NCI-H774 (cell line): ENCODE results near the gene DCTN2.
"Not testable (repeated sequence)": the region's sequence is repeated elsewhere in the genome, so short reads cannot be mapped to it uniquely, and the experiment has no call there.

Experiments used
- DNase-seq: peaks from one replicate; lab custom pipeline; 2025; lab: John Stamatoyannopoulos, UW

Gene DCTN2

DNA sequence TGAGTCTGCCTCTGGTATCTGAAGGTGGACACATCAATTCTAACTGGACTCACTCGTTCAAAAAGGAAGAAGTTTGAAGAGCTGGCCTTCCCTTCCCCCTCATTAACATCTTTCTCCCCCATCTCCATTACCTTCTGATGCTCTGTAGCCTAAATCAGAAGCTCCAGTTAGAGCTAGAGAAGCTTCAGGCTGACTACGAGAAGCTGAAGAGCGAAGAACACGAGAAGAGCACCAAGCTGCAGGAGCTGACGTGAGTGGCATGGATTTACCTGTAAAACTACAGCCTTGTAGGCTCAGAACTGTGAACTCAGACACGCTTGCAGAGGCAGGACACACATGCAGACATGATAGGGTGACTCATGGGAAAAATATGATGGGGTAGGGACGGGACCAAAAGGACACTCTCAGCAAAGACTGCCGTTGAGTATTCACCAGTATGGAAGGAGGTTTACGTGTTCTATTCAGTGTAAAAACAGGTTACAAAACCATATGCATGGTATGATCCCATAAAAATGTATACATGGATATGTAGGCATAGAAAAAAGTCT, 29.7 kb upstream of the DCTN2 start:
- no peak for DNase-seq

- DNase-seq: no peak
These were observed 29.0 kb upstream of the DCTN2 start for GRCh38 chr12:57575771-57576612.

DNA sequence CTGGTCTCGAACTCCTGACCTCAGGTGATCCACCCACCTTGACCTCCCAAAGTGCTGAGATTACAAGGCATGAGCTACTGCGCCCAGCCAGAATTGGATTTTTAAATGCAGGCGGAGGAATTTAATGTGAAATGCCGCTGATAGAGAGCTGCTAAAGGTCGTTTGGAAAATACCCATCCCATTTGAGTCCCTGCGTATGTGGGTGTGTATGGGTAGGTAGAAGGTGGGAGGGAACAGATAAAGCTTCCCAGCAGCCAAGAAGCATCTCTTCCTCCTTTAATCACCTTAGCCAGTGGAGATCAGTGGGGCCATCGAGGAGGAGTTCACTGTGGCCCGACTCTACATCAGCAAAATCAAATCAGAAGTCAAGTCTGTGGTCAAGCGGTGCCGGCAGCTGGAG, 27.8 kb upstream of the DCTN2 start:
- no peak for DNase-seq

- DNase-seq: no peak
These were observed 25.2 kb upstream of the DCTN2 start for GRCh38 chr12:57571926-57572762.

GRCh38 chr12:57570438-57570837, 23.4 kb upstream of the DCTN2 start:
- DNase-seq: not testable (repeated sequence)

GRCh38 chr12:57569858-57570257, 22.9 kb upstream of the DCTN2 start:
- DNase-seq: no peak

- DNase-seq: no peak
These were observed 21.8 kb upstream of the DCTN2 start for GRCh38 chr12:57568838-57569237.

- DNase-seq: no peak
These were observed 17.3 kb upstream of the DCTN2 start for GRCh38 chr12:57564178-57564740.

- DNase-seq: no peak
These were observed 16.4 kb upstream of the DCTN2 start for GRCh38 chr12:57563358-57563757.

DNA sequence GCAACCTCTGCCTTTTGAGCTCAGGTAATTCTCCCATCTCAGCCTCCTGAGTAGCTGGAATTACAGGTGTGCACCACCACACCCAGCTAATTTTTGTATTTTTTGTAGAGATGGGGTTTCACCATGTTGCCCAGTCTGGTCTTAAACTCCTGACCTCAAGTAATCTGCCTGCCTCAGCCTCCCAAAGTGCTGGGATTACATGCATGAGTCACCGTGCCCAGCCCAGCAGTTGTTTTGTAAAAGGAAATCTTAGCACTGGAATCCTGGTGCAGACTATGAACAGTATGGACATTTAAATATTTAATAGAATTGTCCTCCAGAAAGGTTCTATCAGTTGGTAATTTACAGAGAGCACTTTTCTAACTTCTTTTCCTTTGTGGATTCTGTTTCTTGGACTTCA, 14.1 kb upstream of the DCTN2 start:
- DNase-seq: not testable (repeated sequence)

GRCh38 chr12:57560516-57560915, 13.5 kb upstream of the DCTN2 start:
- no peak for DNase-seq

DNA sequence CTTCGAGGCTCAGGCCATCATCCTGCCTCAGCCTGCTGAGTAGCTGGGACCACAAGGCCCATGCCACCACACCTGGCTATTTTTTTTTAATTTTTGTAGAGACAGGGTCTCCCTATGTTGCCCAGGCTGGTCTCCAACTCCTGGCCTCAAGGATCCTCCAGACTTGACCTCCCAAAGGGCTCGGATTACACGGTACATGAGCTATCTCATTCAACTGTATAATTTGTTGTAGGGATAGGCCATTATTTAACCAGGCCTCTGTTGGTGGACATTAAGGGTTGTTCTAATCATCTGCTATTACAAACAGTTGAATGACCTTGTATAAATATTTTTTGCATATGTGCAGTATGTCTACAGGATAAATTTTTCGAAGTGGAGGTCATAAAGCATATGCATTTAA, 11.9 kb upstream of the DCTN2 start:
- DNase-seq: no peak

DNA sequence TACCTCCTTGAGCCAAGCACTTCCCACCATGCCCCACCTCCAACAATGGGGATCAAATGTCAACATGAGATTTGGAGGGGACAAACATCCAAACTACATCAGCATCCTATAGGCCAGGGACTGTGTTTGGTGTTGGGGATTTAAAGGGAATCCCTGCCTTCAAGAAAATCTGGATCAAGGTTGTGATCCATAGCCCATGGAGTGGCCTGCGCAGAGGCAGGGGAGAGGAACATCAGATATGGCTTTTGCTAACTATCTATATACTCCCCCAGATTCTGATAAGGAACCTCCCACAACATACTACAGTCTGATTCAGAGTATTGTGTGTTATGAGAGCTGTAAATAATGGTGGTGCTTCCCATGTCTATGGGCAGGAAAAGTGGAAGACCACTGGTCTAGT, 7.9 kb upstream of the DCTN2 start:
- no peak for DNase-seq

GRCh38 chr12:57554453-57554852, 7.5 kb upstream of the DCTN2 start:
- no peak for DNase-seq

DNA sequence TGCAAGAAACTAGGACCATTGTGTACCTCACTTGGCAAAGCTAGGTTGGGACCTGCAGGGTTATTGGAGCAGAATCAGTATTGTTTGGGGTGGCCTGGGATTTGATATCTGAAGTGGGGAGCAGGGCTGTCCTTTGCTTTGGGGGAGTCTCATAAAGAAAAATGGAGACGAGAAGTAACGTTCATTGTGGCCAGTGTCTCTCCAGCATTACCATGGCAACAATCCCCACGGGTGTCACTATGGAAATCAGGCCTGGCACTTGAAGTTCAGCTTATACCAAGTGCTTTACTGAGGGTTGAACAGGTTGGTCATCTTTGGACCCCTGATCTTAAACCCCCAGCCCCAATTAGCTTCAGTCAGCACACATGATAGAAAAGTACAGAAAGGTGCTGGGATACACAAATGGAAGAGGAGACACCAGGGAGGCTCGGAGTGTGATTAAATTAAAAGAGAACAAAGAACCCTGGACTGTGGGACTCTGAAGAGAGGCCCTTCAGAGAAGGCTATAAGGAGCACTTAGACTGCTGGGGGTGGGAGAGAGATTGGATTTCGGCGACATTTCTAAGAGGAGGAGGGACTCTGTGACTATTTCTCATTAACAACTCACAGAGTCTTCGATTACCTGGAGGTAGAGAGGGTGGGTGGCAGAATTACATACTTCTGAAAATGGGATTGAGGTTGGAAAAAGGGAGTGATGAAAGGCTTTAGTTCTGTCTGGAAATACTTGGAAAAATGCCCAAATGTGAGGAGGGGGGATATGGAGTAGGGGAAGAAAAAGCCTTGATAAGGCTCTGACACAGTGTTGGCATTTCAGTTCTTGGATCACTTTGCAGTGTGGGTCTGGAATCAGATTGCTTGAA, 6.6 kb upstream of the DCTN2 start:
- no peak for DNase-seq

- DNase-seq: no peak
These were observed 5.9 kb upstream of the DCTN2 start for GRCh38 chr12:57552835-57553313.

GRCh38 chr12:57552306-57552651, 5.3 kb upstream of the DCTN2 start:
- DNase-seq: no peak

DNA sequence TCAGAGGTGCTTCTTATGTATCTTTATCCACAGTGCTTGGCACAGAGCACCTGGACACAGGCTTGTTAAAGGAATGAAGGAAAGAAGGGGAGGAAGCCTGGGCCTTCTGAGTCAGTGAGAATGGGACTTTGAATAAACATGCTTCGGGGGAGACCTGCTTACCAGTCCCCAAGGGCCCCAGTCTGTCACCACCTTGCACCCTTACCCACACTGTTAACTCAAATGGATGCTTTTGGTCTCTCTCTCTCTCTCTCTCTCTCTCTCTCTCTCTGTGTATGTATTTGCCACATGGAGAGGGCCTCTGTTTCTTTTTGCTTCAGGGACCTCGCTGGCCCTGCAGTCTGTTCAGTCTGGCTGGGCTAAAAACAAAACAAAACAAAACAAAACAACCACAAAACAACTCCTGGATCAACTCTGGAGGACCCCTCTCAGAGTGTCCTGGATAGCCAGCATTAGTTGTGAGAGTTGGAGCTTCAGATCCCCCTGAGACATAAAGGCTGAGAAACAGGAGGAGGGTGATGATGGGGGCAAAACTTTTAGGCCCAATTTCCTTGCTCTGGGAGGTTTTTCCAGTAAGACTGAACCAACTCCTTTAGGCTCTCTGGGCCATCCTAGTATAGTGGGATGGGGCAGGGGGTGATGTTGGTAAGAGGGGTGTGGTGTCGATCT, 4.8 kb upstream of the DCTN2 start:
- DNase-seq: no peak

GRCh38 chr12:57550641-57551549, 3.9 kb upstream of the DCTN2 start:
- no peak for DNase-seq
